NCI-H2081 (cell line): ENCODE measurements around the gene NCR2.
"Not testable (repeated sequence)": the region's sequence is repeated elsewhere in the genome, so short reads cannot be mapped to it uniquely, and the experiment has no call there.

Experiments used
- DNase-seq, 2 experiments: peaks; one replicate each; lab custom pipeline; 2025; lab: John Stamatoyannopoulos, UW

The NCR2 gene

GRCh38 chr6:41335296-41335695 lies at the start of gene NCR2:
NCR2 (plus strand) TSS chr6:41335608; CDS start chr6:41335877, 269 bp downstream.
- DNase-seq: no peak

- no peak for DNase-seq
Observed at GRCh38 chr6:41286544-41287346, 48.7 kb upstream of the NCR2 start, which contains the start of gene TREM1. TREM1 (minus strand) TSS chr6:41286682; CDS start chr6:41286655, 27 bp downstream.

- DNase-seq: peak; percentile 34 to 81
Observed at GRCh38 chr6:41288030-41288753, 47.2 kb upstream of the NCR2 start.

GRCh38 chr6:41288754-41289129 lies 46.7 kb upstream of the NCR2 start:
- DNase-seq: no peak

- no peak for DNase-seq
Observed at GRCh38 chr6:41289815-41290214, 45.6 kb upstream of the NCR2 start.

GRCh38 chr6:41291717-41292116 lies 43.7 kb upstream of the NCR2 start:
- no peak for DNase-seq

- DNase-seq: no peak
Observed at GRCh38 chr6:41294214-41294872, 41.1 kb upstream of the NCR2 start.

- not testable (repeated sequence) for DNase-seq
Observed at GRCh38 chr6:41297248-41297647, 38.2 kb upstream of the NCR2 start.

- no peak for DNase-seq
Observed at GRCh38 chr6:41298785-41299502, 36.5 kb upstream of the NCR2 start.

GRCh38 chr6:41302638-41303037 lies 32.8 kb upstream of the NCR2 start:
- no peak for DNase-seq

- peak; percentile 63 to 66 for DNase-seq
Observed at GRCh38 chr6:41306187-41306854, 29.1 kb upstream of the NCR2 start.

- no peak for DNase-seq
Observed at GRCh38 chr6:41315203-41315602, 20.2 kb upstream of the NCR2 start.

GRCh38 chr6:41315943-41316620 lies 19.3 kb upstream of the NCR2 start:
- DNase-seq: no peak

- DNase-seq: no peak
Observed at GRCh38 chr6:41318261-41318653, 17.2 kb upstream of the NCR2 start.

GRCh38 chr6:41318654-41319565 lies 16.5 kb upstream of the NCR2 start:
- DNase-seq: peak; percentile 87 to 89

- no peak for DNase-seq
Observed at GRCh38 chr6:41321183-41321582, 14.2 kb upstream of the NCR2 start.

GRCh38 chr6:41325446-41326066 lies 9.9 kb upstream of the NCR2 start:
- no peak for DNase-seq

GRCh38 chr6:41326092-41326491 lies 9.3 kb upstream of the NCR2 start:
- DNase-seq: no peak

- DNase-seq: no peak
Observed at GRCh38 chr6:41327177-41327576, 8.2 kb upstream of the NCR2 start.
